Keratinocyte (primary cell): ENCODE results near the gene TOM1L2. TPM values are rescaled to one million over a fixed set of nuclear protein-coding genes. Genes with fewer than 3 reads are reported as not detected.

ENCODE experiments used
- DNase-seq: peaks from one replicate; pipeline ENCODE4 v3.0.0-alpha.2; 2011; ENCODE audit warnings: low read depth, missing footprints, low spot score
- FAIRE-seq: peaks from 2 replicates; lab custom pipeline; 2011; peaks lifted over from hg19 to GRCh38; lab: Jason Lieb, UNC
- H2AFZ ChIP-seq: 2 replicates; pipeline ENCODE4 v1.6.0; 2012; ENCODE audit warnings: low read length, control low read depth, inconsistent platforms; ENCODE audit not compliant: control insufficient read depth
- H3K27ac ChIP-seq: 2 replicates; pipeline ENCODE4 v1.5.1; 2011; ENCODE audit warnings: low read length; ENCODE audit not compliant: control insufficient read depth, insufficient read depth
- H3K27me3 ChIP-seq: 3 replicates; pipeline ENCODE4 v1.6.0; 2011; ENCODE audit warnings: low read length; ENCODE audit not compliant: control insufficient read depth, insufficient read depth; ENCODE audit errors: extremely low read depth
- H3K36me3 ChIP-seq, 2 experiments: 2 replicates in 1 of 2; 3 replicates in 1 of 2; pipeline ENCODE4 v1.5.1; 2011; ENCODE audit warnings: low read length in 2 of 2, mild to moderate bottlenecking in 1 of 2; ENCODE audit not compliant: control insufficient read depth in 2 of 2, insufficient read depth in 2 of 2; ENCODE audit errors: extremely low read depth in 1 of 2
- H3K4me1 ChIP-seq: 3 replicates; pipeline ENCODE4 v1.5.1; 2011; ENCODE audit warnings: low read length; ENCODE audit not compliant: control insufficient read depth, insufficient read depth; ENCODE audit errors: extremely low read depth
- H3K4me2 ChIP-seq: 3 replicates; pipeline ENCODE4 v1.6.0; 2011; ENCODE audit warnings: low read depth, low read length; ENCODE audit not compliant: control insufficient read depth, insufficient read depth; ENCODE audit errors: extremely low read depth
- H3K4me3 ChIP-seq, 3 experiments: fragments of 200-600 bp in 1 of 3; sonication (generic) in 1 of 3; 2 replicates in 2 of 3; 3 replicates in 1 of 3; pipeline ENCODE4 v1.5.1; 2011 to 2016; ENCODE audit warnings: low read length in 3 of 3, mild to moderate bottlenecking in 3 of 3, control low read depth in 2 of 3, inconsistent platforms in 1 of 3, low read depth in 1 of 3, mixed read lengths in 1 of 3, mixed run types in 1 of 3, moderate library complexity in 1 of 3; ENCODE audit not compliant: control insufficient read depth in 2 of 3, insufficient read depth in 2 of 3; ENCODE audit errors: extremely low read depth in 1 of 3
- H3K79me2 ChIP-seq: 2 replicates; pipeline ENCODE4 v1.6.0; 2012; ENCODE audit warnings: low read length; ENCODE audit not compliant: control insufficient read depth, insufficient read depth
- H3K9ac ChIP-seq: 3 replicates; pipeline ENCODE4 v1.6.0; 2011; ENCODE audit warnings: low read length; ENCODE audit not compliant: control insufficient read depth, insufficient read depth; ENCODE audit errors: extremely low read depth
- H3K9me1 ChIP-seq: 3 replicates; pipeline ENCODE4 v1.6.0; 2011; ENCODE audit warnings: low read length; ENCODE audit not compliant: control insufficient read depth, insufficient read depth; ENCODE audit errors: extremely low read depth
- H3K9me3 ChIP-seq: 2 replicates; pipeline ENCODE4 v1.5.1; 2012; ENCODE audit warnings: low read depth, low read length; ENCODE audit not compliant: control insufficient read depth
- H4K20me1 ChIP-seq: 3 replicates; pipeline ENCODE4 v1.6.0; 2011; ENCODE audit warnings: low read length; ENCODE audit not compliant: control insufficient read depth, insufficient read depth; ENCODE audit errors: extremely low read depth
- EZH2 ChIP-seq: IDR thresholded peaks from one replicate; pipeline ENCODE4 v1.6.1; 2012; ENCODE audit warnings: inconsistent platforms, mild to moderate bottlenecking, low read length, moderate library complexity
- dilution Hi-C: fragments of 300-500 bp; cut with MboI; formaldehyde crosslinking; loops from one replicate; pipeline ENCODE4 v1.7.0; 2020; ENCODE audit warnings: low sequenced_read_pairs; ENCODE audit not compliant: extremely low pct_ligation_motif_present
- polyA plus RNA-seq, 5 experiments: library from polyadenylated mRNA; depleted of rRNA in 3 of 5; stranded (reverse) in 3 of 5; stranded (forward) in 1 of 5; unstranded in 1 of 5; fragments of >200 nt; gene quantifications; 1 replicate in 1 of 5; 2 replicates in 3 of 5; 3 replicates in 1 of 5; pipeline versions ENCODE4 v1.2.1 to v1.2.3, GENCODE V29; 2011 to 2012; ENCODE audit warnings: missing spikeins in 2 of 5, low read depth in 1 of 5, low replicate concordance in 1 of 5
- TF ChIP-seq, protein P1 (sequence below), 3 experiments: IDR thresholded peaks in 1 of 3; conservative IDR thresholded peaks in 1 of 3; optimal IDR thresholded peaks in 1 of 3; 2 replicates in 2 of 3; 3 replicates in 1 of 3; pipeline versions ENCODE3 to v1.5.1; 2011; ENCODE audit warnings: low read length in 3 of 3, mild to moderate bottlenecking in 3 of 3, moderate library complexity in 2 of 3, control low read depth in 1 of 3, inconsistent platforms in 1 of 3; ENCODE audit not compliant: insufficient read depth in 2 of 3; ENCODE audit errors: extremely low read depth in 1 of 3

The TOM1L2 gene
- polyA plus RNA-seq, 1 donor (not counting 4 experiments of a cell fraction or from before 2014, with no cell fraction given) = 36.3 TPM

DNA sequence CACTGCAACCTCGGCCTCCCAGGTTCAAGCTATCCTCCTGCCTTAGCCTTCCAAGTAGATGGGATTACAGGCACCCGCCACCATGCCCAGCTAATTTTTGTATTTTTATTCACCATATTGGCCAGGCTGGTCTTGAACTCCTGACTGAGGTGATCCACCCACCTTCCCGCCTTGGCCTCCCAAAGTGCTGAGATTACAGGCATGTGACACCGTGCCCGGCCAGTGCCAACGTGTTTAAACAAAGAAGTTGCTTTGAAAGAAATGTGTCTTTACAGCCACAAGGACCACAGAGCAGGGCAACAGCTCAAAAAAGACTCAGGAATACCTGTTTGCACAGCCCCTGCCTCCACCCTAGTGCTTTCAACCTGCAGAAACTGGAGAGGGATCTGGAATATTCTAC lies 41.8 kb upstream of the TOM1L2 start:
- no peak for TF ChIP-seq EZH2
- TF ChIP-seq, protein P1, sequence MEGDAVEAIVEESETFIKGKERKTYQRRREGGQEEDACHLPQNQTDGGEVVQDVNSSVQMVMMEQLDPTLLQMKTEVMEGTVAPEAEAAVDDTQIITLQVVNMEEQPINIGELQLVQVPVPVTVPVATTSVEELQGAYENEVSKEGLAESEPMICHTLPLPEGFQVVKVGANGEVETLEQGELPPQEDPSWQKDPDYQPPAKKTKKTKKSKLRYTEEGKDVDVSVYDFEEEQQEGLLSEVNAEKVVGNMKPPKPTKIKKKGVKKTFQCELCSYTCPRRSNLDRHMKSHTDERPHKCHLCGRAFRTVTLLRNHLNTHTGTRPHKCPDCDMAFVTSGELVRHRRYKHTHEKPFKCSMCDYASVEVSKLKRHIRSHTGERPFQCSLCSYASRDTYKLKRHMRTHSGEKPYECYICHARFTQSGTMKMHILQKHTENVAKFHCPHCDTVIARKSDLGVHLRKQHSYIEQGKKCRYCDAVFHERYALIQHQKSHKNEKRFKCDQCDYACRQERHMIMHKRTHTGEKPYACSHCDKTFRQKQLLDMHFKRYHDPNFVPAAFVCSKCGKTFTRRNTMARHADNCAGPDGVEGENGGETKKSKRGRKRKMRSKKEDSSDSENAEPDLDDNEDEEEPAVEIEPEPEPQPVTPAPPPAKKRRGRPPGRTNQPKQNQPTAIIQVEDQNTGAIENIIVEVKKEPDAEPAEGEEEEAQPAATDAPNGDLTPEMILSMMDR (optimal IDR thresholded peaks at IDR 0.05 in 1 of 3, IDR thresholded peaks at IDR 0.05 in 1 of 3, conservative IDR thresholded peaks at IDR 0.05 in 1 of 3; ENCODE audit: extremely low read depth in 1 of 3, insufficient read depth in 2 of 3, low read length in 3 of 3) = no peak
- H3K36me3 ChIP-seq = peaks cover 8 to 11% of the 10 kb centered on the region in 2 experiments

GRCh38 chr17:18011286-18011685 lies 39.1 kb upstream of the TOM1L2 start:
- TF ChIP-seq EZH2 = no peak
- TF ChIP-seq, protein P1 (optimal IDR thresholded peaks at IDR 0.05 in 1 of 3, IDR thresholded peaks at IDR 0.05 in 1 of 3, conservative IDR thresholded peaks at IDR 0.05 in 1 of 3; ENCODE audit: extremely low read depth in 1 of 3, insufficient read depth in 2 of 3, low read length in 3 of 3) = no peak
- H2AFZ ChIP-seq = no peak overlapping the region
- no peaks in the 10 kb centered on the region for H3K27me3 ChIP-seq
- DNase-seq (no peak), FAIRE-seq (no peak)
- dilution Hi-C loops = no loop called here
- no peaks in the 10 kb centered on the region for H4K20me1 ChIP-seq
- peaks cover 7% of the 10 kb centered on the region for H3K4me1 ChIP-seq
- H3K9me1 ChIP-seq = no peaks in the 10 kb centered on the region
- no peak overlapping the region for H3K4me3 ChIP-seq
- no peak overlapping the region for H3K9ac ChIP-seq
- H3K27ac ChIP-seq = no peak overlapping the region
- H3K4me2 ChIP-seq = no peak overlapping the region
- no peaks in the 10 kb centered on the region for H3K79me2 ChIP-seq
- H3K9me3 ChIP-seq = no peaks in the 10 kb centered on the region
- H3K36me3 ChIP-seq = peaks cover 5 to 17% of the 10 kb centered on the region in 2 experiments

More for the DNA sequence above, 41.8 kb upstream of the TOM1L2 start:
- FAIRE-seq (no peak), DNase-seq (no peak)
- H3K27me3 ChIP-seq = no peaks in the 10 kb centered on the region
- no peak overlapping the region for H3K4me3 ChIP-seq
- no peaks in the 10 kb centered on the region for H3K4me1 ChIP-seq
- dilution Hi-C loops = no loop called here
- H4K20me1 ChIP-seq = no peaks in the 10 kb centered on the region
- no peak overlapping the region for H2AFZ ChIP-seq
- H3K9ac ChIP-seq = no peak overlapping the region
- H3K9me3 ChIP-seq = no peaks in the 10 kb centered on the region
- no peaks in the 10 kb centered on the region for H3K9me1 ChIP-seq
- no peak overlapping the region for H3K4me2 ChIP-seq
- H3K27ac ChIP-seq = no peak overlapping the region
- no peaks in the 10 kb centered on the region for H3K79me2 ChIP-seq
